ENCODE data around the gene UTP3.
"Not testable (repeated sequence)": the region's sequence is repeated elsewhere in the genome, so short reads cannot be mapped to it uniquely, and the experiment has no call there.

Gene UTP3, protein sequence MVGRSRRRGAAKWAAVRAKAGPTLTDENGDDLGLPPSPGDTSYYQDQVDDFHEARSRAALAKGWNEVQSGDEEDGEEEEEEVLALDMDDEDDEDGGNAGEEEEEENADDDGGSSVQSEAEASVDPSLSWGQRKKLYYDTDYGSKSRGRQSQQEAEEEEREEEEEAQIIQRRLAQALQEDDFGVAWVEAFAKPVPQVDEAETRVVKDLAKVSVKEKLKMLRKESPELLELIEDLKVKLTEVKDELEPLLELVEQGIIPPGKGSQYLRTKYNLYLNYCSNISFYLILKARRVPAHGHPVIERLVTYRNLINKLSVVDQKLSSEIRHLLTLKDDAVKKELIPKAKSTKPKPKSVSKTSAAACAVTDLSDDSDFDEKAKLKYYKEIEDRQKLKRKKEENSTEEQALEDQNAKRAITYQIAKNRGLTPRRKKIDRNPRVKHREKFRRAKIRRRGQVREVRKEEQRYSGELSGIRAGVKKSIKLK

GRCh38 chr4:70687821-70688794 is at the start of gene UTP3:
Gene UTP3, plus strand, starts transcription at chr4:70688532. Its CDS starts 146 bp downstream, at chr4:70688678.
- peak; percentile 86 for DNase-seq (ENCODE audit: low spot score)
- TF ChIP-seq, protein P1, sequence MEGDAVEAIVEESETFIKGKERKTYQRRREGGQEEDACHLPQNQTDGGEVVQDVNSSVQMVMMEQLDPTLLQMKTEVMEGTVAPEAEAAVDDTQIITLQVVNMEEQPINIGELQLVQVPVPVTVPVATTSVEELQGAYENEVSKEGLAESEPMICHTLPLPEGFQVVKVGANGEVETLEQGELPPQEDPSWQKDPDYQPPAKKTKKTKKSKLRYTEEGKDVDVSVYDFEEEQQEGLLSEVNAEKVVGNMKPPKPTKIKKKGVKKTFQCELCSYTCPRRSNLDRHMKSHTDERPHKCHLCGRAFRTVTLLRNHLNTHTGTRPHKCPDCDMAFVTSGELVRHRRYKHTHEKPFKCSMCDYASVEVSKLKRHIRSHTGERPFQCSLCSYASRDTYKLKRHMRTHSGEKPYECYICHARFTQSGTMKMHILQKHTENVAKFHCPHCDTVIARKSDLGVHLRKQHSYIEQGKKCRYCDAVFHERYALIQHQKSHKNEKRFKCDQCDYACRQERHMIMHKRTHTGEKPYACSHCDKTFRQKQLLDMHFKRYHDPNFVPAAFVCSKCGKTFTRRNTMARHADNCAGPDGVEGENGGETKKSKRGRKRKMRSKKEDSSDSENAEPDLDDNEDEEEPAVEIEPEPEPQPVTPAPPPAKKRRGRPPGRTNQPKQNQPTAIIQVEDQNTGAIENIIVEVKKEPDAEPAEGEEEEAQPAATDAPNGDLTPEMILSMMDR (IDR thresholded peaks at IDR 0.05; ENCODE audit: borderline replicate concordance, control extremely low read depth, extremely low read depth, insufficient read depth, missing control alignments), result peak; percentile 91
- in situ Hi-C loops (cut with MboI; ENCODE audit: low sequenced_read_pairs, unreplicated experiment), result no loop called here

DNA sequence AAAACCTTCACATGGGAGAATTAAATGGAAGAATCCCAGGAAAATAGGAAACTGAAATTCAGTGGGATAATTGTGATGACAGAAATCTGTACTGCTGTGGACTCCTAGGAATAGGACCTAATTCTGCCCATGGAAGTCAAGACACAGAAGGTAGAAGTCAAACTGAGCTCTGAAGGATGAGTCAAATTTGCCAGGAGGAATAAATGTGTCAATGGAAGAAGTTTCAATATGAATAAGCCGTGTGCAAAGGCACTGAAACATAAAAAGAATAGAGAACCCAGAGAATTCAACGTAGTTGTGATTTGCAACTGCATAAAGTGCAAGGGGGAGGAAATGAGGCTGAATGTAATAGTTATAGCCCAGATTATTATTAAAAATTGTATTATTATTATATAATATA is 48.1 kb upstream of the UTP3 start:
- TF ChIP-seq, protein P1 (IDR thresholded peaks at IDR 0.05; ENCODE audit: borderline replicate concordance, control extremely low read depth, extremely low read depth, insufficient read depth, missing control alignments), result no peak
- in situ Hi-C loops (cut with MboI; ENCODE audit: low sequenced_read_pairs, unreplicated experiment), result no loop called here
- no peak for DNase-seq (ENCODE audit: low spot score)

DNA sequence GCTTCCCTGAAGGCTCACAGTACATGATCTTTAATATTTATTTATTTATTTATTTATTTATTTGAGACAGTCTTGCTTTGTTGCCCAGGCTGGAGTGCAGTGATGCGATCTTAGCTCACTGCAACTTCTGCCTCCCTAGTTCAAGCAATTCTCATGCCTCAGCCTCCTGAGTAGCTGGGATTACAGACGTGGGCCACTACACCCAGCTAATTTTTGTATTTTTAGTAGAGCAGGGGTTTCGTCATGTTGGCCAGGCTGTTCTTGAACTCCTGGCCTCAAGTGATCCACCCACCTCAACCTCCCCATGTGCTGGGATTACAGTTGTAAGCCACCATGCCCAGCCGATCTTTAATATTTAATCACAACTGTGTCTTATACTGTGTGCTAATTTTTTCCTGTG is 37.6 kb upstream of the UTP3 start:
- DNase-seq (ENCODE audit: low spot score), result not testable (repeated sequence)
- in situ Hi-C loops (cut with MboI; ENCODE audit: low sequenced_read_pairs, unreplicated experiment), result loop anchor here (25.0 kb wide), 1 partner anchor 362 kb away; no protein-coding TSS in a partner anchor

DNA sequence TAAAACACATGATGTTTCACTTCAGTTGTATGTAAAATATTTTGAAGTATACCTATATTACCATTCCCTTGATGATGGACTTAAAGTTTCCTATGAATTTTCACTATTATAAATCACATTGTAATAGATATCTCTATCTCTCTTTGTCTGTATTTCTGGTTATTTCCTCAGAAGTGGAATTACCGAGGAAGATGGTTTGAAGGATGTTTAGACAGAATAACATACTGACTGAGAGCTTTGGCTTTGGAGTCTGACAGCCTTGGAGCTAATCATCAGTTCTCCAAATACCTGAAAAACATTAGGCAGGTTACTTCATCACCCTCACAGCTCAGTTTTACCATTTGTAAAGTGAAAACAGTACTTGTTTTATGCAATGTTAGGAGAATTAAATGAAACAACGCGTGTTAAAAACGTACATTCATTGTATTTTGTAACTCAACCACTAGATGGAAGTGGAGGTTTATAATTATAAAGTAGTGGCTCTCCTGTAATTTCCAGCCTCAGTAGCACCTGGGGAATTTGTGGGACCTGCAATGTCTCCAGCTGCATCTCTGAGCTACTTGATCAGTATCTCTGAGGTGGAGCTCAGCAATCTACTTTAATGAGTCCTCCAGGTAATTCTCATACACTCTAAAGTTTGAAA is 36.3 kb upstream of the UTP3 start:
- in situ Hi-C loops (cut with MboI; ENCODE audit: low sequenced_read_pairs, unreplicated experiment), result loop anchor here (25.0 kb wide), 1 partner anchor 360 kb away; no protein-coding TSS in a partner anchor
- TF ChIP-seq, protein P1 (IDR thresholded peaks at IDR 0.05; ENCODE audit: borderline replicate concordance, control extremely low read depth, extremely low read depth, insufficient read depth, missing control alignments), result peak; percentile 34
- DNase-seq (ENCODE audit: low spot score), result peak; percentile 50

DNA sequence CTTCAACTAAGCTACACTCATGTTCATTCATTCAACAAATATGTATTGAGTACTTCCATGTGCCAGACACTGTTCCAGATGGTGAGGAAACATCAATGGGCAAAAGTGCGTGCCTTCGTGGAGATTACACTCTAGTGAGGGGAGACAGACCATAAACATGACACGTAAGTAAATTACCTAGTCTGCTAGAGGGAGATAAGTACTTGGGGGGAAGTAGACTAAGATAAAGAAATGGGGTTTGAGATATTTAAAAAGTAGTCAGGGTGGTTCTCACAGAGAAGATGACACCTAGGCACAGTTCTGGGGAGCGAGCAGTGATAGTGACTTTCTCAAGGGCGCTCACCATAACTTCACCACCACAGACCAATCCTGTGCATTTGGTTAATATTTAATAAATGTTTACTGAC is 33.7 kb upstream of the UTP3 start:
- TF ChIP-seq, protein P1 (IDR thresholded peaks at IDR 0.05; ENCODE audit: borderline replicate concordance, control extremely low read depth, extremely low read depth, insufficient read depth, missing control alignments), result no peak
- in situ Hi-C loops (cut with MboI; ENCODE audit: low sequenced_read_pairs, unreplicated experiment), result loop anchor here (25.0 kb wide), 1 partner anchor 358 kb away; no protein-coding TSS in a partner anchor

GRCh38 chr4:70657326-70657725 is 31.0 kb upstream of the UTP3 start:
- TF ChIP-seq, protein P1 (IDR thresholded peaks at IDR 0.05; ENCODE audit: borderline replicate concordance, control extremely low read depth, extremely low read depth, insufficient read depth, missing control alignments), result no peak
- in situ Hi-C loops (cut with MboI; ENCODE audit: low sequenced_read_pairs, unreplicated experiment), result loop anchor here (25.0 kb wide), 1 partner anchor 355 kb away; no protein-coding TSS in a partner anchor
- no peak for DNase-seq (ENCODE audit: low spot score)

More for the DNA sequence above, 33.7 kb upstream of the UTP3 start:
- DNase-seq (ENCODE audit: low spot score), result no peak
